NCI-H345 treated with DMSO at 0.1 percent for 48 hours (cell line): ENCODE results near the gene SNAP29.
"Not testable (repeated sequence)": the region's sequence is repeated elsewhere in the genome, so short reads cannot be mapped to it uniquely, and the experiment has no call there.

Experiments used
- DNase-seq: peaks from one replicate; lab custom pipeline; 2025; ENCODE audit not compliant: unreplicated experiment; lab: John Stamatoyannopoulos, UW

The SNAP29 gene

DNA sequence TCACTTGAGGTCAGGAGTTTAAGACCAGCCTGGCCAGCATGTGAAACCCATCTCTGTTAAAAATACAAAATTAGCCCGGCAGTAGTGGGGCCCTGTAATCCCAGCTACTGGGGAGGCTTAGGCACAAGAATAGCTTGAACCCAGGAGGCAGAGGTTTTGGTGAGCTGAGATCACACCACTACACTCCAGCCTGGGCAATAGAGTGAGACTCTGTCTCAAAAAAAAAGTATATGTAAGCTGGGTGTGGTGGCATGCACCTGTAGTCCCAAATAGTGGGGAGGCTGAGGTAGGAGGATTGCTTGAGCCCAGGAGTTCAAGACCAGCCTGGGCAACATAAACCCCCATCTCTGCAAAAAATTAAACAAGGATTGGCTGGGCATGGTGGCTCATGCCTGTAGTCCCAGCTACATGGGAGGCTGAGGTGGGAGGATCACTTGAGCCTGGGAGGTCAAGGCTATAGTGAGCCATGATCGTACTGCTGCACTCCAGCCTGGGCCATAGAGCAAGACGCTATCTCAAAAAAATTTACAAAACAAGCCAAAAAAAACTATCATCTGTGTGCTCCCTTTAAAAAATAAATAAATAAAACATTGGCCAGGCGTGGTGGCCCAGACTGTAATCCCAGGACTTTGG is 69.2 kb downstream of the SNAP29 start:
- no peak for DNase-seq

DNA sequence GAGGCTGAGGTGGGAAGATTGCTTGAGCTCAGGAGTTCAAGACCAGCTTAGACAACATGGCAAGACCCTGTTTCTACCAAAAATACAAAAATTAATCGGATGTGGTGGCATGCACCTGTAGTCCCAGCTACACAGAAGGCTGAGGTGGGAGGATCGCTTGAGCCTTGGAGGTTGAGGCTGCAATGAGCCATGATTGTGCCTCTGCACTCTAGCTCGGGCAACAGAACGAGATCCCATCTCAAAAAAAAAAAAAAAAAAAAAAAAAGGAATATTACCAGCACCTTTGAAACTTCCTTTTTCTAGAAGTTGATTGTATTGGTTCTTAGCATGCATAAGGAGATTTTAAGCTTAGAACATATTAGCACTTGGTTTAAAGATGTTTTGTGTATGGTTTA is 69.8 kb downstream of the SNAP29 start:
- DNase-seq: no peak

DNA sequence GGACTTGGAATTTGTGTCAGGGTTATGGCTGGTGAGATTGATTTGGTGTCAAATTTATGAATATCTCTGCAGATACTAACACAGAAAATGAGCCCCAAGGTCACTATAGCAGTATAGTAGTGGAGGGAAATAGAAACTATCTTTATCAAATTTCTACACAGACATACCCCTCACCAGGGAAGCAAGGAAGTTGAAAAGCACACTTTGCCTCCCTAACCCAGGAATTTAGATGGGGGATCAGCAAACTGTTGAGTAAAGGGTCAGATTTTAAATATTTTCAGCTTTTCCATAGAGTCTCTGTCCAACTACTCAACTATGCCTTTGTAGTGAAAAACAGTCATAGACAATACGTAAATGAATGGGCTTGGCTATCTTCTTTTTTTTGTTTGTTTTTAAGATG is 71.2 kb downstream of the SNAP29 start:
- DNase-seq: no peak

DNA sequence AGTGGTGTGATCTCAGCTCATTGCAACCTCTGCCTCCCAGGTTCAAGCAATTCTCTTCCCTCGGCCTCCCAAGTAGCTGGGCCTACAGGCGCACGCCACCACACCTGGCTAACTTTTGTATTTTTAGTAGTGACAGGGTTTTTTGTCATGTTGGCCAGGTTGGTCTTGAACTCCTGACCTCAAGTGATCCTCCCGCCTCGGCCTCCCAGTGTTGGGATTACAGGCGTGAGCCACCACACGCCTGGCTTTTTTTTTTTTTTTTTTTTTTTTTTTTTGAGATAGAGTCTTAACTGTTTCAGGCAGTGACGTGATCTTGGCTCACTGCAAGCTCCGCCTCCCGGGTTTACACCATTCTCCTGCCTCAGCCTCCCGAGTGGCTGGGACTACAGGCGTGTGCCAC is 71.6 kb downstream of the SNAP29 start:
- DNase-seq: not testable (repeated sequence)

DNA sequence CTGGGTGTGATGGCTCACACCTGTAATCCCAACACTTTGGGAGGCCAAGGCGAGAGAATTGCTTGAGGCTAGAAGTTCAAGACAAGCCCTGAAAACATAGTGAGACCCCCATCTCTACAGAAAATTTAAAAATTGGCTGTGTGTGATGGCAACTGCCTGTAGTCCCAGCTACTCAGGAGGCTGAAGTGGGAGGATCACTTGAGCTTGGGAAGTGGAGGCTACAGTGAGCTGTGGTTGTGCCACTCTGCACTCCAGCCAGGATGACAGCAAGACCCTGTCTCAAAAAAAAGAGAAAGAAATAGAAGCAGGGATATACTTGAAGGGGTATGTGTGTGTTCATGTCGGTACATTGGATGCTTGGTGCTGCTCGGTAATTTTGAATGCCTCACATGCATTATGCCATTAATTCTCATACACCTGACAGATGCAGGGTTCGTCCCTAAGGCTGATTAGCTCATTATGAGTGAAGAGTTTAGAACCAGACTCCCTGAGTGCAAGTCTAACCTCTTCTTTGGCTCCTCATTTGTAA is 72.4 kb downstream of the SNAP29 start:
- DNase-seq: no peak

DNA sequence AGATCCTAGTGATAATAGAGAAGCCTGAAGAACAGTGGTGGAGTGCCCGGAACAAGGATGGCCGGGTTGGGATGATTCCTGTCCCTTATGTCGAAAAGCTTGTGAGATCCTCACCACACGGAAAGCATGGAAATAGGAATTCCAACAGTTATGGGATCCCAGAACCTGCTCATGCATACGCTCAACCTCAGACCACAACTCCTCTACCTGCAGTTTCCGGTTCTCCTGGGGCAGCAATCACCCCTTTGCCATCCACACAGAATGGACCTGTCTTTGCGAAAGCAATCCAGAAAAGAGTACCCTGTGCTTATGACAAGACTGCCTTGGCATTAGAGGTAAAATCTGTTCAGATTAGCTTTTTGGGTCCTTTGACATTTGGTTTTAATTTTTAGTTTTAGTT is 75.1 kb downstream of the SNAP29 start:
- no peak for DNase-seq

DNA sequence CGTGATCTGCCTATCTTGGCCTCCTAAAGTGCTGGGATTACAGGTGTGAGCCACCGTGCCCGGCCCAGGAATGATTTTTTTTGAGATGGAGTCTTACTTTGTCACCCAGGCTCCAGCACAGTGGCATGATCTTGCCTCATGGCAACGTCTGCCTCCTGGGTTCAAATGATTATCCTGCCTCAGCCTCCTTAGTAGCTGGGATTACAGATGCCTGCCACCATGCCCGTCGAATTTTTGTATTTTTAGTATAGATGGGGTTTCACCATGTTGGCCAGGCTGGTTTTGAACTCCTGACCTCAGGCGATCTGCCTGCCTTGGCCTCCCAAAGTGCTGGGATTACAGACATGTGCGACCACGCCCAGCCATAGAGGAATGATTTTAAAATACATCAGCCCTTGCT is 76.2 kb downstream of the SNAP29 start:
- not testable (repeated sequence) for DNase-seq

DNA sequence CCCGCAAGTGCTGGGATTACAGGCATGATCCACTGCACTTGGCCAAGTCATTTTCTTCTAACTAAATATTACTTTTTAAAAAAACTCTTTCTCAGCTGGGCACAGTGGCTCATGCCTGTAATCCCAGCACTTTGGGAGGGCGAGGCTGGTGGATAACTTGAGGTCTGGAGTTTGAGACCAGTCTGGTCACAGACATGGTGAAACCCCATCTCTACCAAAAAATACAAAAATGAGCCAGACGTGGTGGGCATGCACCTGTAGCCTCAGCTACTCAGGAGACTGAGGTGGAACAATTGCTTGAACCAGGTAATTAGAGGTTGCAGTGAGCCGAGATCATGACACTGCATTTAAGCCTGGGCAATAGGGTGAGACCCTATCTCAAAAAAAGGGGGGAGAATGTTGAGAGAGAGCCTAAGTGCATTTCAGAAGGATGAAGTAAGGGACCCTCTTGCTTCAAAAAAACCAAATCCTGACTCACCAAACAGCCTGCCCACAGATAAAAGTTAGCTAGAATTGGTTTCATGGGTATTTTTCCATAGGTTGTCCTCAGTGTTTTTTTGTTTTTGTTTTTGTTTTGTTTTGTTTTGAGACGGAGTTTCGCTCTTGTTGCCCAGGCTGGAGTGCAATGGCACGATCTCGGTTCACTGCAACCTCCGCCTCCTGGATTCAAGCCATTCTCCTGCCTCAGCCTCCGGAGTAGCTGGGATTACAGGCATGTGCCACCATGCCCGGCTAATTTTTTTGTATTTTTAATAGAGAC is 77.2 kb downstream of the SNAP29 start:
- not testable (repeated sequence) for DNase-seq

DNA sequence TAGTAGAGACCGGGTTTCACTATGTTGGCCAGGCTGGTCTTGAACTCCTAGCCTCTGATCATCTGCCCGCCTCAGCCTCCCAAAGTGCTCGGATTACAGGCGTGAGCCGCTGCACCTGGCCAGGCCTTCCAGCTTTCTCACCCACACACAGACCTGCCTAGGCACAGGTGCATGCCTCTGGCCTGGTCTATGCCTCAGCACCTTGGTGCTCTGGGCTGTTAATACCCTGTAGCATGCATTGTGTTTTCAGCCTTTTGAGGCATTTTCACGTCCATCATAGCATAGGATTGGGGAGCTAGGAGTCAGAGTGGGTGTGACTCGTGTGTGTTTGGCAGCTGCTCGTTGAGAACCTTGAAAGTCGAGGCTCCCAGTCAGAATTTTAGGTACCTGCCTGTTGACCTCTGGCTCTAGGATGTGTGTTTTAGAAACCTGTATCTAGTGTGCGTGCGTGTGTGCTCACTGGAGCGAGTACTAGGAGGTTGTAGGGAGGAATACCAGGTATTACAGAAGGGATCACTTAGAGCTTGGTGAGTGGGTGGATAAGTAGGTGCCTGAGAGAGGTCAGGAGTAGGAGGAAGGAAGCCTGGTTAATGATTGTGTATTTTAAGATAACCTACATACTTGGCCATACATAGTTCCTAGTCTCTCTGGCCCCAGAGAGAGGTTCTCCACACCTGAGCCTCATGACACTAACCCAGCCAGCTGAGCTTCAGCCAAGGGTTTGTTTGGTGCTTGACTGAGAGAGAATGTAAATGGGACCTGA is 78.4 kb downstream of the SNAP29 start:
- DNase-seq: no peak

DNA sequence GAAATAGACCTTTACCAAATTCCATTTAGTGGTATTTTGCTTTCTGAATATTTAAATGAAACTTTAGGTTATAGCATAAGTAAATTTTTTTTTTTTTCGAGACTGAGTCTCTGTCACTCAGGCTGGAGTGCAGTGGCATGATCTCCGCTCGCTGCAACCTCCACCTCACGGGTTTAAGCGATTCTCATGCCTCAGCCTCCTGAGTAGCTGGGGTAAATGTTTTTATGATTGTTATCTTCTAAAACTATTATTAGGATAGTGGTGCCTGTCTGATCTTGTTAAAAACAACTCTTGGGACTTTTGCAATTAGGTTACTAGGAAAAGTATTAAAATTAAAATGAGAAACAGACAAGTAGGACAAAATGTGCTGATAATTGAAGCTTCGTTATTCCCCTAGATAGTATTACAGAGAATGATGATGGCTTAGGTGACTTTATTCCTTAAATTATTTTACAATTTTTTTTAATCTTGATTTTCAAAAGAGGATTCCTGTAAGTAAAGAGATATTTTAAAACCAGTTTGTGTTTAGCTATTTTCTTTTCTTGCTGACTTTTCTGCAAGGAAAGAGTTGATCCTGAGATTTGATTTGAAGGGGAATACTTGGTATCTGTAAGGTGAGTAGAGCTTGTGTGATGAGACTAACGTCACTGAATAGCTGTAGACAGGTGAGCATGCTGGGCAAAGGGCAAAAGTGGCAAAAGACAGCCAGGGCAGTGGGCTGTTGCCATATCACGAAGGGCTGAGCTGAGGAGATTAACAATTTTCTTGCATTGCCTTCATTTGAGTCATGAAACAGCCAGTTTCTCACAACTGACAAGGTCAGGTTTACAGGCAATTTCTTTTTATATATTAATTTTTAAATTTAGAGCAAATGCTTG is 79.2 kb downstream of the SNAP29 start:
- no peak for DNase-seq

DNA sequence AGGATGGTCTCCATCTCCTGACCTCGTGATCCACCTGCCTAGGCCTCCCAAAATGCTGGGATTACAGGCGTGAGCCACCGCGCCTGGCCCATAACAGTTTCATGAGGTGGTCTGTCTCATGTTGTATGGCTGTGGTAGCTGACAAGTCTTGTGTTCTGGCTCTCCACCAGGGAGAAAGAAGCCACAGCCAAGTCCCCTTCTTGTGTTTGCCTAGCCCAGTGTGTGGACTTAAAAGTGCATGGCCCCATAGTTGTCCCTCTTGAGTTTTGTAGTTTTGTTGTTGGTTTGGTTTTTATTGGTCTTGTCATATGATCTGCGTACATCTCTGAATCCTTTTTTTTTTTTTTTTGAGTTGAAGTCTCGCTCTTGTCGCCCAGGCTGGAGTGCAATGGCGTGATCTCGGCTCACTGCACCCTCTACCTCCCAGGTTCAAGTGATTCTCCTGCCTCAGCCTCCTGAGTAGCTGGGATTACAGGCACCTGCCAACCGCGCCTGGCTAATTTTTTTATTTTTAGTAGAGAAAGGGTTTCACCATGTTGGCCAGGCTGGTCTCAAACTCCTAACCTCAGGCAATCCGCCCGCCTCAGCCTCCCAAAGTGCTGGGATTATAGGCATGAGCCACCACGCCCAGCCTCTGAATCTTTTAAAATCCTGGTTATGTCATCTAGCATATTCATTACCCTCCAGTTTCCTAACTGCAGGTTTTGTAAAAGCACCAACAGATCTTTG is 80.8 kb downstream of the SNAP29 start:
- DNase-seq: not testable (repeated sequence)

DNA sequence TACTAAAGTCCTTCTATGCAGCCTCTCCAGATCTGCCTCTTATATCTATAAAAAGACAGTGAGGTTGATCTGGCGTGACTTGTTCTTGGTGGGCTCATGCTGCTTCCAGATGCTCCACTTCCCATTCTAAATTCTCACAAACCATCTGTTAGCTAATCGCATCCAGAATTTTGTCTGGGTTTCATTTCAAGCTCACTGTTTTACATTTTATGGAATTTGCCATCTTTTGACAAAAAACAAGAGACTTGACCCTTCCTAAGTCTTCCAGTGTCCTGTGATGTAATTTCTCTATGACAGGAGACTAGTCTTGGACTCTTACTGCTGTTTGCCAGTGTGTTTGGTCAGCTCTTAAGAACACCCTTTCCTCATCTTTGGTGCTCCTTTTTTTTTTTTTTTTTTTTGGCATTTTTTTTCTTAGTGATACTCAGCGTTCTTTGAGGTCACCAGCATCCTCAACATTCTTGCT is 81.4 kb downstream of the SNAP29 start:
- DNase-seq: no peak
